ENCODE data around the gene GALNT18.

DNA sequence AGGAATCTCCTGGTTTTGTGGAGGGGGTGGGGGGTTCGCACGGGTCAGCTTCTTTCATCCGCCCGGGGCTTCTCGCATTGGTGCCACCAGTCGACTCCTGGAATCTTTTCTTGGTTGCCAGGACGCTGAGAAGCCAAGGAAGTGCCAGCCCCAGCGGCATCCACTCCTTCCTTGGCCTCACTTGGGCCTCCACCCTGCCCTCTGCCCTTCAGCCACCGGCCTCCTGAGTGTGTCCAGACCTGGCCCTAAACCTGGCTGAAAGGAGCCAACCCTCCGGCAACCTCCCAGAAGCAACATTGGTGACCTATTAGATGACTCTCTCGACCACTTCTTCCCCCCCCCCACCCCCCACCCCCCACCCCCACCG lies 518 bp upstream of the GALNT18 start:
- TF ChIP-seq, protein P1, sequence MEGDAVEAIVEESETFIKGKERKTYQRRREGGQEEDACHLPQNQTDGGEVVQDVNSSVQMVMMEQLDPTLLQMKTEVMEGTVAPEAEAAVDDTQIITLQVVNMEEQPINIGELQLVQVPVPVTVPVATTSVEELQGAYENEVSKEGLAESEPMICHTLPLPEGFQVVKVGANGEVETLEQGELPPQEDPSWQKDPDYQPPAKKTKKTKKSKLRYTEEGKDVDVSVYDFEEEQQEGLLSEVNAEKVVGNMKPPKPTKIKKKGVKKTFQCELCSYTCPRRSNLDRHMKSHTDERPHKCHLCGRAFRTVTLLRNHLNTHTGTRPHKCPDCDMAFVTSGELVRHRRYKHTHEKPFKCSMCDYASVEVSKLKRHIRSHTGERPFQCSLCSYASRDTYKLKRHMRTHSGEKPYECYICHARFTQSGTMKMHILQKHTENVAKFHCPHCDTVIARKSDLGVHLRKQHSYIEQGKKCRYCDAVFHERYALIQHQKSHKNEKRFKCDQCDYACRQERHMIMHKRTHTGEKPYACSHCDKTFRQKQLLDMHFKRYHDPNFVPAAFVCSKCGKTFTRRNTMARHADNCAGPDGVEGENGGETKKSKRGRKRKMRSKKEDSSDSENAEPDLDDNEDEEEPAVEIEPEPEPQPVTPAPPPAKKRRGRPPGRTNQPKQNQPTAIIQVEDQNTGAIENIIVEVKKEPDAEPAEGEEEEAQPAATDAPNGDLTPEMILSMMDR (IDR thresholded peaks at IDR 0.05; ENCODE audit: low read length): no peak
- TF ChIP-seq EZH2phosphoT487 (IDR thresholded peaks at IDR 0.05; ENCODE audit: low read length) (no peak), EZH2 (optimal IDR thresholded peaks at IDR 0.05; ENCODE audit: low read depth, low read length) (no peak)
